ENCODE data around the gene PCK1. TPM values are rescaled to one million over a fixed set of nuclear protein-coding genes. Genes with fewer than 3 reads are reported as not detected.

PCK1 gene
- total RNA-seq, 1 donor: not detected

GRCh38 chr20:57526885-57527460 is 33.9 kb upstream of the PCK1 start:
- no peaks in the 10 kb centered on the region for H3K36me3 ChIP-seq (ENCODE audit: insufficient read depth, low read length)
- no peak overlapping the region for H3K4me3 ChIP-seq (ENCODE audit: insufficient read depth, low read length)
- no peaks in the 10 kb centered on the region for H3K4me1 ChIP-seq (ENCODE audit: insufficient read depth, low read length)
- H3K9me3 ChIP-seq (ENCODE audit: low read depth, low read length): no peaks in the 10 kb centered on the region
- H2AFZ ChIP-seq (ENCODE audit: low read length): no peak overlapping the region
- DNase-seq (ENCODE audit: insufficient read length, low spot score, missing footprints): no peak
- H3K27ac ChIP-seq (ENCODE audit: low read depth, low read length): no peak overlapping the region
- no peak for TF ChIP-seq CTCF (IDR thresholded peaks at IDR 0.05; ENCODE audit: extremely low read depth, low read depth, low read length)
- peaks cover 4% of the 10 kb centered on the region for H3K27me3 ChIP-seq (ENCODE audit: insufficient read depth, low read length)
- H4K20me1 ChIP-seq (ENCODE audit: insufficient read depth, low read length): no peaks in the 10 kb centered on the region
- H3K4me2 ChIP-seq (ENCODE audit: insufficient read depth, low read length): no peak overlapping the region
- no peaks in the 10 kb centered on the region for H3K79me2 ChIP-seq (ENCODE audit: insufficient read depth, low read length)

- Histone ChIP-seq H4K20me1 (ENCODE audit: insufficient read depth, low read length) (no peaks in the 10 kb centered on the region), H3K79me2 (ENCODE audit: insufficient read depth, low read length) (no peaks in the 10 kb centered on the region), H3K4me3 (ENCODE audit: insufficient read depth, low read length) (no peak overlapping the region), H3K4me2 (ENCODE audit: insufficient read depth, low read length) (no peak overlapping the region), H2AFZ (ENCODE audit: low read length) (no peak overlapping the region), H3K27ac (ENCODE audit: low read depth, low read length) (no peak overlapping the region), H3K9me3 (ENCODE audit: low read depth, low read length) (no peaks in the 10 kb centered on the region), H3K4me1 (ENCODE audit: insufficient read depth, low read length) (no peaks in the 10 kb centered on the region), H3K27me3 (ENCODE audit: insufficient read depth, low read length) (peaks cover 5% of the 10 kb centered on the region), H3K36me3 (ENCODE audit: insufficient read depth, low read length) (no peaks in the 10 kb centered on the region)
- DNase-seq (ENCODE audit: insufficient read length, low spot score, missing footprints): no peak
- TF ChIP-seq CTCF (IDR thresholded peaks at IDR 0.05; ENCODE audit: extremely low read depth, low read depth, low read length): no peak
These were observed 33.2 kb upstream of the PCK1 start for GRCh38 chr20:57527728-57528127.

- TF ChIP-seq CTCF (IDR thresholded peaks at IDR 0.05; ENCODE audit: extremely low read depth, low read depth, low read length): no peak
- Histone ChIP-seq H4K20me1 (ENCODE audit: insufficient read depth, low read length) (no peaks in the 10 kb centered on the region), H3K36me3 (ENCODE audit: insufficient read depth, low read length) (no peaks in the 10 kb centered on the region), H3K4me2 (ENCODE audit: insufficient read depth, low read length) (no peak overlapping the region), H3K4me3 (ENCODE audit: insufficient read depth, low read length) (no peak overlapping the region), H3K79me2 (ENCODE audit: insufficient read depth, low read length) (no peaks in the 10 kb centered on the region), H3K4me1 (ENCODE audit: insufficient read depth, low read length) (no peaks in the 10 kb centered on the region), H2AFZ (ENCODE audit: low read length) (no peak overlapping the region), H3K27ac (ENCODE audit: low read depth, low read length) (no peak overlapping the region), H3K9me3 (ENCODE audit: low read depth, low read length) (no peaks in the 10 kb centered on the region), H3K27me3 (ENCODE audit: insufficient read depth, low read length) (peaks cover 5% of the 10 kb centered on the region)
- no peak for DNase-seq (ENCODE audit: insufficient read length, low spot score, missing footprints)
These were observed 32.8 kb upstream of the PCK1 start for GRCh38 chr20:57528148-57528547.

- peaks cover 5% of the 10 kb centered on the region for H3K27me3 ChIP-seq (ENCODE audit: insufficient read depth, low read length)
- no peak for TF ChIP-seq CTCF (IDR thresholded peaks at IDR 0.05; ENCODE audit: extremely low read depth, low read depth, low read length)
- DNase-seq (ENCODE audit: insufficient read length, low spot score, missing footprints): no peak
These were observed 31.7 kb upstream of the PCK1 start for GRCh38 chr20:57529160-57529585.

More at GRCh38 chr20:57529160-57529585, 31.7 kb upstream of the PCK1 start:
- no peak overlapping the region for H3K4me3 ChIP-seq (ENCODE audit: insufficient read depth, low read length)
- H3K4me1 ChIP-seq (ENCODE audit: insufficient read depth, low read length): no peaks in the 10 kb centered on the region
- no peak overlapping the region for H3K4me2 ChIP-seq (ENCODE audit: insufficient read depth, low read length)
- H2AFZ ChIP-seq (ENCODE audit: low read length): no peak overlapping the region
- H3K79me2 ChIP-seq (ENCODE audit: insufficient read depth, low read length): no peaks in the 10 kb centered on the region
- H3K27ac ChIP-seq (ENCODE audit: low read depth, low read length): no peak overlapping the region
- H4K20me1 ChIP-seq (ENCODE audit: insufficient read depth, low read length): no peaks in the 10 kb centered on the region
- no peaks in the 10 kb centered on the region for H3K36me3 ChIP-seq (ENCODE audit: insufficient read depth, low read length)
- H3K9me3 ChIP-seq (ENCODE audit: low read depth, low read length): no peaks in the 10 kb centered on the region
